GM13977 (cell line): ENCODE data around the gene TCERG1L.

ENCODE experiments used
- DNase-seq: peaks from one replicate; pipeline ENCODE4 v3.0.0; 2012; ENCODE audit warnings: low spot score
- in situ Hi-C: fragments of 300-500 bp; cut with MboI; formaldehyde crosslinking; loops from one replicate; pipeline ENCODE4 v1.12.0; 2022; ENCODE audit warnings: low sequenced_read_pairs, low pct_unique_long_range_greater_than_20kb, mixed read lengths, inconsistent platforms; ENCODE audit not compliant: unreplicated experiment
- TF ChIP-seq, protein P1 (sequence below): IDR thresholded peaks from 2 replicates; pipeline ENCODE4 v1.5.1; 2012; ENCODE audit warnings: mild to moderate bottlenecking, control low read depth; ENCODE audit not compliant: insufficient read depth; ENCODE audit errors: extremely low read depth, missing control alignments

TCERG1L gene

DNA sequence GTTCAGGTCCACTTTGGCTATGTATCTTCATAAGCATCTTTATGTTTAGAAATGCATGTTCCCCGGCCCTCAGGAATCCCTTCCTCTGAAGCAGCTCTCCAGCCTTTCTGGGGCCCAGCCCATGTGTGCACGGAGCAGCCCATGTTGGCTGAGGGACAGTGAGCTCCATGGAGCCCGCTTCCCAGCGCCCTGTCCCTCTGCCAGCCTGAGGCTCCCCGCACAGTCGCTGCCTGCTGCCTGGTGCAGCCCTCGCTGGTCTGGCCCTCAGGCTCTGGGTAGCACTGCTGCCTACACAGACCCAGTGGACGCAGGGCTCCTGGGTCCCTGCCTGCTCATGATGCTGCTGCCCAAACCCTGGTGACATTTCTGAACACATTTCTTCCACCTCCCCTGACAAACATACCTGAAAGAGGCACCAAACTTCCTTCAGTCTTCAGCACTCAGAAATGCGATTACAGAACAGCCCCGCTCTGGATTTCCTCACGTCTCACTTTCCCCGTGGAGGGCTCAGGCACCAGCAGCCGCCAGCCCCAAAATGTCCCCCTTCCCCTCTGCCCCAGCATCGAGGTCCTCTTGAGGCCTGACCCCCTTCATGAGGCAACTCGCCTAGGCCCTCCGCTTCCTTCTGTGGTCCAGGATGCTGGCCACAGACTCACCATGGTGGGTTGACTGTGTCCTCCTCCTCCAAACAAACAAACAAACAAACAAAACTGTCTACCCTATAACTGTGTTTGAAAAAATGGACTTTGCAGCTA lies 5.0 kb upstream of the TCERG1L start:
- in situ Hi-C loops, result no loop called here
- DNase-seq, result no peak

DNA sequence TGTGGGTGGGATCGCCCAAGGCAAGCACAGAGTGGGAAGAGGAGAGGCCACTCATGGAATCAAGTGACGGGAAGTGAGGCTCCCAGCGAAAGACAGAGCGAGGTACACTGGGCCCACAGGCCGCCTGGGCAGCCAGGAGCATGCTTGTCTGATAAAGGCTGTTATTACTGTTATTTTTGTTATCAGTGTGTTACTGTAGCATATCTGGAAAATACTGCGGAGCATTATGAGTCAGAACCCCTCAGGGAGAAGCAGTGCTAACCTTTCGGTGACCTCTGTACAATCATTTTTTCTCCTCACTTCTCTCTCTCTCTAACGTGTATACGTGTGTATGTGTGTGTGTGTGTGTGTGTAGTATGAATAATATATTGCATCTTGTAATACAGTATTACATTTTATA lies 3.8 kb upstream of the TCERG1L start:
- DNase-seq, result no peak
- TF ChIP-seq, protein P1, sequence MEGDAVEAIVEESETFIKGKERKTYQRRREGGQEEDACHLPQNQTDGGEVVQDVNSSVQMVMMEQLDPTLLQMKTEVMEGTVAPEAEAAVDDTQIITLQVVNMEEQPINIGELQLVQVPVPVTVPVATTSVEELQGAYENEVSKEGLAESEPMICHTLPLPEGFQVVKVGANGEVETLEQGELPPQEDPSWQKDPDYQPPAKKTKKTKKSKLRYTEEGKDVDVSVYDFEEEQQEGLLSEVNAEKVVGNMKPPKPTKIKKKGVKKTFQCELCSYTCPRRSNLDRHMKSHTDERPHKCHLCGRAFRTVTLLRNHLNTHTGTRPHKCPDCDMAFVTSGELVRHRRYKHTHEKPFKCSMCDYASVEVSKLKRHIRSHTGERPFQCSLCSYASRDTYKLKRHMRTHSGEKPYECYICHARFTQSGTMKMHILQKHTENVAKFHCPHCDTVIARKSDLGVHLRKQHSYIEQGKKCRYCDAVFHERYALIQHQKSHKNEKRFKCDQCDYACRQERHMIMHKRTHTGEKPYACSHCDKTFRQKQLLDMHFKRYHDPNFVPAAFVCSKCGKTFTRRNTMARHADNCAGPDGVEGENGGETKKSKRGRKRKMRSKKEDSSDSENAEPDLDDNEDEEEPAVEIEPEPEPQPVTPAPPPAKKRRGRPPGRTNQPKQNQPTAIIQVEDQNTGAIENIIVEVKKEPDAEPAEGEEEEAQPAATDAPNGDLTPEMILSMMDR, result no peak
- in situ Hi-C loops, result no loop called here

More for the DNA sequence above, 5.0 kb upstream of the TCERG1L start:
- TF ChIP-seq, protein P1, result no peak

DNA sequence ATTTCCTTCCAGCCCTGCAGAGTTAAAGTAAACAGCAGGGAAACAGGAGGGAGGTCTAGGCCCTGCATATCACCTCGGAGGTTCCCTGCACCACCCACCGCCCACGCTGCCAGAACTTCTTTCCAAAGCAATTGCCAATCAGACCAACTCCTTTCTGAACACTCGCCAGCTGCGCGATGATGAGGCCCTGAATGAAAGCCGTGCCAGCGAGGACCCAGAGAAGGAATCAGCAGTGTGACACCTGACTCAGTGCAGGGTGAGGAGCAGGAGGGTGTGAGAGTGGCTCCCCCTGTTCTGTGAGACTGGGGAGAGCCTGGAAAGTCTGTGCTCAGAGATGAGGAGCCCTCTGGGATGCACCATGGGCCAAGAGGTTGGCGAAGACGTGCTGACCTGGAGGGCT lies 3.3 kb upstream of the TCERG1L start:
- TF ChIP-seq, protein P1, result no peak
- no peak for DNase-seq
- in situ Hi-C loops, result no loop called here

DNA sequence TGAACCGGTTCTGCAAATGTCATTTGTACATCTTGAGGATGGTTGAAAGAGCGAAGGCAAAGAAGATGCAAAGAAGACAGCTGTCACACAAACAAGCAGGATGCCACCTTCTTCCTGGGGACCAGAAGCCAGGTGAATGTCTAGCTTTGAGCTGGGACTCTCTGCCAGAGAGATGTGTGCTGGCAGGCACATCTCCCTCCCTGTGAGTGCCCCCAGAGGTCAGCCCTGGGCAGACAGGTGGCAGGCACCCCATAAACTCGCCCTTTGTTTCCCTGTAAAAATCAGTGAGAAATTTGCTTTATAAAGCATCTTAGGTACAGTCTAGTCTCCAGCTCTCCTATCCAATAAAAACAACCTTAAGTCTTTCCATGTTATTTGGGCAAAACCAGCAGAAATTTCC lies 2.6 kb upstream of the TCERG1L start:
- DNase-seq, result no peak
- TF ChIP-seq, protein P1, result no peak
- in situ Hi-C loops, result no loop called here

DNA sequence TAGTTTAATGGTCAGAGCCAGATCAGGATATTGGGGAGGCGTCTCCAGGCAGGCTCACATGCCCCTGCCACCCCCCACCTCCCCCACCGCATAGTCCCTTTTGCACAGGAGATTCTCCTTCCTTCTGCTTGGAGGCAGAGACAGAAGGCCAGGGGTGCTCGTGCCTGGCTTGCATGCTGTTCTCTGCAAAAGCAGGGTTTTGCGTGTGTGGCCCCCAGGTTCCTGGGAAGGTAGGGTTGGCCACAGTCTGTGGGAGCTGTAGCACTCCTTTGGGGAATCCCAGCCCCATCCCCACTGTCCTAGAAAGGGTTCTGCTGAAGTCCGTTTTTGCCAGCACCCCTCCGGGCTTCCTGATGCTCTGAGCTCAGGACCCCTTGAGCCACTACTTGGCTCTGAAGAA lies 1.9 kb upstream of the TCERG1L start:
- TF ChIP-seq, protein P1, result no peak
- no peak for DNase-seq
- in situ Hi-C loops, result no loop called here

DNA sequence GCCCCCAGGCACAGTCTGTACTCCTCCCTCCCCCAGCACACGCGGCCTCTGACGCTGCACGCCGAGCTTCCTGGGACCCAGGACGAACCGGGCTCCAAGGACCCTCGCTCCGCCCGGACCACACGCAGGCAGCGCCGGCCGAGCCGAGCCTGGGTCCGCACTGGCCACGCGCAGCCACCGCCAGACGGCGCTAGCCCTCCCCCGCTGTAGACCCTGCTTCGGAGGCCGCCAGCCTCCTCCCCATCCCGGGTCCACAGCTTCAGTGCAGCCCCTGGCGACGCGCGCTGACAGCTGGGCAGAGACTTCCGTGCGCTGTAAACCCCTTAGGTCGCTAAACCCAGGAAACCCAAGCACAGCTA lies 936 bp upstream of the TCERG1L start:
- TF ChIP-seq, protein P1, result no peak
- in situ Hi-C loops, result no loop called here
- DNase-seq, result no peak

DNA sequence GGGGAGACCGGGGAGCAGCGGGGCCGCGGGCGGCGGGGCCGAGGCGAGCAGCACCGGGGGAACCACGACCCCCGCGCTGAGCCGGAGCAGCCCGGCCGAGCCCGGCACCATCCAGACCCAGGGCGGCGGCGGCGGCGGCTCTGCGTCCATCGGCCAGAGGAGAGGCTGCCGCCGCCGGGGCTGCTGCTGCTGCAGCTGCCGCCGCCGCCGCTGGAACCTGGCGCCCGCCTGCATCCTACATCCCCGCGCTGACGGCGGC lies 190 bp downstream of the TCERG1L start:
- in situ Hi-C loops, result no loop called here
- TF ChIP-seq, protein P1, result no peak
- no peak for DNase-seq
